Activated CD8-positive, alpha-beta memory T cell treated with anti-CD3 and anti-CD28 coated beads, Interleukin-2, amount 50 U/mL, for 4 hours (primary cell): ENCODE data around the gene TCF4.

Experiments used
- DNase-seq: peaks from one replicate; pipeline ENCODE4 v3.0.0-alpha.2; 2020

The TCF4 gene

GRCh38 chr18:55248495-55248894 lies 339.5 kb downstream of the TCF4 start:
- DNase-seq = no peak

DNA sequence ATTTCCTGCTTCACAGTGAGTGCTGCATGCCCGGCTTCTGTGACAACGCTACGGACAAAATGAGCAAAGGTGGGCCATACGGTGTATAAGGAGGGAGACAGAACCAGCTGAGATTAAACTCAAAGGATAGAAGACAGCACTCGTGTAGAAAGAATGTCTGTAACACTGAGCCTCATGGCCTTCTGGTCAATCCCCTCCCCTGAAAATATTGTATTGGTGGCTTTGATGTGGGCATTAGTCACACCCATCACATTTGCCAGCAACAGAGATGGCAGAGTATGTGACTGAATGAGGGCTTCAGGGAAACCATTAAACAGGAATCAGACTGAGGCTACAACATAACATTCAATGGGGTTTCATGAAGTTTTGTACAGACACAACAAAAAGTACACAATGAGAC lies 341.0 kb downstream of the TCF4 start:
- DNase-seq = no peak

GRCh38 chr18:55246278-55246677 lies 341.7 kb downstream of the TCF4 start:
- no peak for DNase-seq

- DNase-seq = no peak
Measured at GRCh38 chr18:55245211-55245614, 342.8 kb downstream of the TCF4 start.

GRCh38 chr18:55244546-55244945 lies 343.4 kb downstream of the TCF4 start:
- DNase-seq = no peak

DNA sequence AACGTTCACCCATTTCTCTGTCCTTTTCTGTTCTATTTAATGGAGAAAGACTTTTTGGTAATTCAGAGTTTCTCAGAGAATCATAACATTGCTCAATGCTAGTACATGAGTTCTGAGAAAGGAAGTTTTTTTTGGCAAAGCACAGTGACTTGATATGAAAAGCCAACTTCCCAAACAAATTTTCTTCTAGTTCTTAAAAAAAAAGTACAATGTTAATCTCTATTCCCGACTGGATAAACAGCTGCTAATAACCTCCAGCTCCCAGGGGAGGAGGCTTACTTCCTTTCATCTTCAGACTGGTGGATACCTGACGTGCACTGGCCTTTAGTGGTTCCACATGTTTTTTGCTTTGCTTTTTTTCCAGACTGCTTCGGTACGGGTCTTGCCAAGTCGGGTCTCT lies 344.1 kb downstream of the TCF4 start:
- DNase-seq = no peak

GRCh38 chr18:55243255-55243654 lies 344.7 kb downstream of the TCF4 start:
- DNase-seq = no peak

DNA sequence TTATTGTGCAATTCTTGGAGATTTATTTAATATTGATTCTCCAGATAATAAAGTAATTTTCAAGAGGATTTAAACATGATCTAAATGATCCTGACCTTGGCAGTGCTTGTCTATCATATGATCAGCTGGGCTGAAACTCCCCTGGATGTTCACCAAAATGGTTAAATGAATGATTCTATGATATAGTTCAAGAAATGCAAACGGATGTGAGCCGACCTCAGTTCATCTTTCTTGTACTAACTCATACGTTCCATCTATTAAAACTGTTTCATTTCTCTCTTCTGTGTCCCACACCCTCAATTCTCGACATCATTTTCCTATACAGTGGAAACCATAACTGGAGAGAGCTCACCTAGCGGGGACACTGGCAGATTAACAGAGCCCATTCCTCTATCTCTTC lies 347.0 kb downstream of the TCF4 start:
- no peak for DNase-seq

- DNase-seq = no peak
Measured at GRCh38 chr18:55239740-55240139, 348.3 kb downstream of the TCF4 start.

DNA sequence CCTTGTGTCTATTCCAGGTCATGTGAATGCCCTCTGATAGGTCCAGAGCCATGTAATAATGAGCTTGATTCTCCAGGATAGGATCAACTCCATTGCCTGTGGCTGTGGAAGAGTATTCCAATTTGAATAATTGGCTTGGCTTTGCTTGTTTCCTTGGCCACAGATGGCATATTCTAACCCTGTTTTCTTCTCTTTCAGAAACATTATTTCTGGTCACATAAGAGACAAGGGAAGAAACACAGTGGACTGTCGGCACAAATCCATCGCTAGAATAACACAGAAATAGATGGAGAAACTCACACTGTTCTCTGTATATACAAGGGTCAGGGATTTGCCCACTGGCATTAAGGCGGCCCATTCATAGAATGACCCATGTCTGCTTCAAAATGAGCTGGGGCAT lies 350.3 kb downstream of the TCF4 start:
- DNase-seq = no peak

DNA sequence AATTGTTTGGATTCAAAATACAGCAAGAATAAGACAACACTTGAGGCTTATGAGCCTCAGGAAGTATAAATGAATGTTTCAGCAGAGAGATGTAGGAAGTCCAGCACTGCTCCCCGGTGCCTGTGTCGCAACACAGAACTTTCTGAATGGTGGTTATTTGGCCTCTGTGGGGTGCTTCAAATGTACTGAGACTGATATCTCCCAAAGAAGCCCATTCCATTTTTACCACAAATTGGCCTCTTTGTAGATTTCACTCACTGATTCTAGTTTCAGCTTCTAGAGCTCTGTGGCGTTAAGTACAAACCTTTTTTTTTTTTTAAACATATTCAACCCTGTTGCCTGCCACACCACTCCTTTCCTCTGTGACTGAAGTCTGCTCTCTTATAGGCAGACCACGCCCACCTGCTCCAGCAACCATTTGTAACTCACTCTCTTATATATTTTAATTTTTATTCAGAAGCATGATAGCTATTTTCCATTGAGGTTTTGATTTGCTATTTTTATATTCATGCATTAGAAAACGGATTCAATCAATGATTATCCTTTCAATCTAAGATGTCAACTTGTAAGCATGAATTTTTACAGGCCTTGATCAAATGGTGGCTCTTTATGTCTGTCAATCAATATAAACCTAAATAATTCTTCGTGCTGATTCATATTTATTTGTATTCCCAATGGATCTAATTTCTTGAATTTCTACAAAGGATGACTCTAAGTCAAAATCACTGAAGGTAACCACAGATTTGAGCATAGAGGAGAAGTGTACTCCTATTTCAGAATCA lies 351.7 kb downstream of the TCF4 start:
- DNase-seq = no peak

- no peak for DNase-seq
Measured at GRCh38 chr18:55235094-55235461, 352.9 kb downstream of the TCF4 start.

DNA sequence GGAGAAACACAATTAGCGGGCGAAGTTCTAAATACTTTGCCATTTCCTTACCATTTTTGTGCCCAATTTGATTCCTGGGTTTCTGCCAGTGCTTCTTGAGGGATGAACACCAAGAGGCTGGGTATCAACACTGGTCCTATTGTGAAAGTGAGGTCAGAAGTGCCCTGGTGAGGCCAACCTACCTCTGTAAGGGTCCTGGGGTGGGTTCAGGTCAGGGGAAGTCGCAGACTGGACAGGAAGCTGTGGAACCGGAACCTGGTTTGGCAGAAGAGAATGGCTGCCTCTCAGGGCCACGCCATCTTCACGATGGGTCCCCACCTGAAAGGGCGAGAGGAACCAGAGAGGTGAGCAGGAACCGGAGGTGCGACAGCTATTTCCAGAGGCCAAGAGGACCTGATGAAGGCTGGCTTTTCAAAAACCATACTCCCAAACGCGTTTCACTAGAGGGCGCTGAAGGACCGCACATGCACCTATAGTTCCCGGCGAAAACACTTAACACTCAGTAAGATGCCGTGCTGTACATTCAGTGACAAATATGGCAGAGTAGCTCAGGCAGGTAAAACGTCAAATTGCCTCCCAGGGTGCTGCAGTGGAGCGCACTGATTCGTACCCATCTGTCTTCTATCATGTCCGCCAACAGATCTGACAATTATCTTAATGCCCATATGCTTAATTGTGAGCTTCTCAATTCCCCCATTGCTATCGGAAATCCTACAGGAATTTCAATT lies 353.5 kb downstream of the TCF4 start:
- peak; percentile 23 for DNase-seq

DNA sequence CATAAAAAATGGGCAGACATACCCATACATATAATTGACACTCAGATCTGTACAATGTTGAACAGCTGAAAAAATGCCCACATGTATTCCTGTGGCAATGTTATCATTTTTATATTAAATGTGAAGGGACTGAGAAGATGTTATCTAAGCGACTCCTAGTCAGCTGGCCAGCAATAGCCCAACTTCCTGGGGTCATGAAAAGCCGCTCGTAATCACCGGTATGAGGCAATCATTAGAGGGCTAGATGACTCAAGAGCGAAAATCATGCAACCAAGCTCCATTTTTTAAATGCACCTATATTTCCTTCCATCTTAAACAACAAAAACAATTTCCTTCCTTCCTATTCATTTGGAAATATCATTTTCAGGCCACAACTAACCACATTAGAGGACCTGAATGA lies 354.1 kb downstream of the TCF4 start:
- no peak for DNase-seq

DNA sequence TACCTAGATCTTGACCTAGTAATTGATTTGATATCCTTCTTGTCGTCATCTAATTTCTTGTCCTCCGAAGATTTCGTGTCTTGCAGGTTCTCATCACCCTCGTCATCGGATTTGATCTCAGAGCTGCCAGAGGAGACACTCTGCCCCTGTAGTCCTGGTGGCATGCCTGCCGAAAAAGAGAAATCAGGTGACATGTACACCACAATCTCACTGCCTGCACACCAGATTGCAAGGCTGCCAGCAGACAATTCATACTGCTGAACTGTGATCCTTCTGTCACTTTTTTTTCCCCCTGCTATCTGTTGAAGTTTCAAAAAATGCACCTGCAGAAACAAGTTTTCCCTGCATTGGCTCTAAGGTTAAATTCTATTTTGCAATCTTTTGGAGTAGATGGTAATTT lies 355.5 kb downstream of the TCF4 start:
- no peak for DNase-seq

GRCh38 chr18:55229682-55230081 lies 358.3 kb downstream of the TCF4 start:
- DNase-seq = no peak

DNA sequence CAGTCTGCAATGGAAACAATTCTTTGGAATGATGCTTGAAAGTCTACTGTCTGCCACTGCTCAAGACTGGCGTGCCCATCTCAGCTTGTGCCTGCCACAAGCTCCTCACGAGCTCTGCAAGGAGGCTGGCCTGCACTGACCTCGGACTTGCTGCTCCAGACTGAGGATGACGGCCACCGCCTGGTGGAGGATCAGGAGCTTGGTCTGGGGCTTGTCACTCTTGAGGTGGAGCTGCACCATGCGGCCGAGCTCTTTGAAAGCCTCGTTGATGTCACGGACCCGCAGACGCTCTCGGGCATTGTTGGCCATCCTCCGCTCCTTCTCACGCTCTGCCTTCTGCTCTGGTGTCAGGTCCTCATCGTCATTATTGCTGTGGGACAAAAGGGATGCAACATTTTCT lies 359.3 kb downstream of the TCF4 start:
- DNase-seq = no peak

- DNase-seq = no peak
Measured at GRCh38 chr18:55228191-55228590, 359.8 kb downstream of the TCF4 start.

- no peak for DNase-seq
Measured at GRCh38 chr18:55227771-55228170, 360.2 kb downstream of the TCF4 start.

DNA sequence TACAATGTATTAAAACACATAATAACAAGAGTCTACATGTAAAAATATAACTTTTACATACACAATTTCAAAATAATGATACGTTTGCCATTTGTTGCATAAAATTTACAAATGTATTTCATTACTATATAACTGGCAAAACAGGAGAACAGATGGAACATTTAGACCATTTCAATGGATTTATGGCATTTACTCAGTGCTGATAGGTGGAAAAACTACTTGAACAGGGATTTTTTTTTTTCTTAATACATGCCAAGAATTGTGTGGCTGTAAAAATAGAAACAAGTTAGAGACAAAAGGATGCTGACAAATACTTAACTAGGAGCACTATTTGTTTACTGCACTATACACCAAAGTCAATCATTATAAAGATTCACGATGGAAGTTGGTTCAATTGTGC lies 361.9 kb downstream of the TCF4 start:
- no peak for DNase-seq

DNA sequence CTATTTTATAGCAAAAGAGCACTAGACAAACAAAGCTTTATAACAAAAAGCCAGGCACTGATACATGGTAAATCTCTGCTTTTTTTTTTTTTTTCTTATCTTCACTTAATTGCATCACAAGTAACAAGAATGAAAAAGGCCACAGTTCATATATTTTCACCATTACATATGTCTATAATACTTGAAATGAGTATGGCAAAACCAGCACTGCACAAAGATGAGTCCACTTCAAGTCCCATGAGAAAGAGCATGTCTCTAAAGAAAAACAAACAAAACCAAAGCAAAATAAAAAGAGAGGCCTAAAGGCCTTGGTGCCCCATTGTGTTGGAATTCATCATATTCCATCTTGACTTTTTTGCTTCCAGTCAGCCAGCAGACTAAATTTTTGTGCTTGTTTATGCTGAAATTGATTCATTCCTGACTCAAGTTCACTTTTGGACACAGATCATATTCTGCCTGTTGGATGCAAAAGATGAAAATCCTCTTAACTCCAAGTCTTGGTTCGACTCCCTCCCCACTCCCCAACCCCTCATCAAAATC lies 363.8 kb downstream of the TCF4 start:
- DNase-seq = no peak

DNA sequence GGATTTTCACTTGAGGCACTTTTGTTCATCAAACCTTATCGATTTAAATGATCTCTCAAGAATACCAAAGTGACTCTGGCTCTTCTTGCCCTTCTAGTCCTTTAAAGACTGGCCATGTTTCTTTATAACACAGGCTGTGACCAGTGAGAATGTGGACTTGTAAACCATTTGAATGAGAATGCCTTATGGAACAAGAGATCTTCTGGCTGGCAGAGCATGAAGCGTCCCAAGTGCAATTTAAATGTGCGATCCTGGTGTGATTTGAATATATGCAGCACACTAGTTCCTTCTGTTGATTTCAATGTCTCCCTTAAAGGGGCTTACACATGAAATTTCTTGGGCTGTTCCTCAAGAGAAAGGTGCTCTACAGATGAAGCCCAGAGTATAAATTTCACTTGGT lies 366.4 kb downstream of the TCF4 start:
- DNase-seq = no peak

DNA sequence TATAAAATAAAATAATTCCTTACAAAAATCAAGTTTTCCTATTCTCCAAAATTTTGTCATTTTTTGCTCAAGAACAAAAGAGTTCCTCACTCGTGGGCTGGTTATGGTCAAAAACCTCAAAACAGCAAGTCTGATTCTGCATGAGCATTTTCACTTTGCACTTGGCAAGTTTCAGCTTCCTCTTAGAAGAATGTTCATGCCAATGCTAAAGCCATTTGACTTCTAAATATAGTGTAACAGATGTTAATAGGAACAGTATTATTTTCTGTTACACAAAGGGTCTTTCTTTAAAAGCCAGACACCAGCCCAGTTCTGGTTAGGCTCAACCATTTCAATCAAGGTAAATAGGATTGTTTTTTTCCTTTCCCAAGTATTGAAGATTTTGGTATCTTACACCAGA lies 367.5 kb downstream of the TCF4 start:
- DNase-seq = no peak

GRCh38 chr18:55219823-55220222 lies 368.2 kb downstream of the TCF4 start:
- DNase-seq = no peak

GRCh38 chr18:55219059-55219458 lies 368.9 kb downstream of the TCF4 start:
- DNase-seq = no peak
